NCI-H128 (cell line): ENCODE data around the gene IKBKE.
A peak's percentile ranks its signal among the peaks of the same experiment; 100 is the strongest.

Source experiments
- DNase-seq: peaks from one replicate; lab custom pipeline; 2025; ENCODE audit not compliant: unreplicated experiment; lab: John Stamatoyannopoulos, UW

IKBKE gene

GRCh38 chr1:206538901-206539640, 68.8 kb downstream of the IKBKE start:
- DNase-seq = no peak

DNA sequence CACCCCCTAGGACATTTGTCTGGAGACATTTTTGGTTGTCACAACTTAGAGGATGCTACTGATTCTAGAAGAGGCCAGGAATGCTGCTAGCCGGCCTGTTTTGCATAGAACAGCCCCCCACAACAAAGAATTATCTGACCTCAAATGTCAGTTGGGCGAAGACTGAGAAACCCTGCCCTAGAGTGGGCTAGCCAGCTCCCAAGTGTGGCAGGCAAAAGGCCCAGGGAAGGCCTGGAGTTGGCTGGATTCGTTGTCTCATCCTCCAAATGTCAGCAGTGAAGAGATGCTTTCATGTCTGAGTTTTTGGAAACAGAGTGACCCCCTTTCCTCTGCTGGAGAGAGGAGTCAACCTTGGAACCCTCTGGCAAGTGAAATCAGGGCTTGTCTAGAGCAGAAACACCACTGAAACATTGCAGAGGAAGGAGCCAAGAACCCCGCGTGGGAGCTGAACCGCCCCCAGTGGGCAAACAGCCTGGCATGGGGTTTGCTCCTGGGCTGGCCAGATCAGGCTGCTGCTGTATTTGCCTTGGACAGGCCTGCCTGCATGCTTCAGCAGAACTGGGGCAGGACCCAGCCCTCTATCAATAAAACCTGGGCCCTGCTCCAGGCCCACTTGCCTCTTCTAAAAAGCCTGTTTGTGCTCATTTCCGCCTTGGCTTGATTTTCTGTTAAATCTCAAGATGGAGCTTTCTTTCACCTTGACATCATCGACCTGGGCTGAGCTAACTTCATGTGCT, 69.9 kb downstream of the IKBKE start:
- no peak for DNase-seq

- DNase-seq = no peak
Measured at GRCh38 chr1:206541236-206541833, 71.1 kb downstream of the IKBKE start.

GRCh38 chr1:206544562-206545257, 74.4 kb downstream of the IKBKE start:
- DNase-seq = peak; percentile 54

DNA sequence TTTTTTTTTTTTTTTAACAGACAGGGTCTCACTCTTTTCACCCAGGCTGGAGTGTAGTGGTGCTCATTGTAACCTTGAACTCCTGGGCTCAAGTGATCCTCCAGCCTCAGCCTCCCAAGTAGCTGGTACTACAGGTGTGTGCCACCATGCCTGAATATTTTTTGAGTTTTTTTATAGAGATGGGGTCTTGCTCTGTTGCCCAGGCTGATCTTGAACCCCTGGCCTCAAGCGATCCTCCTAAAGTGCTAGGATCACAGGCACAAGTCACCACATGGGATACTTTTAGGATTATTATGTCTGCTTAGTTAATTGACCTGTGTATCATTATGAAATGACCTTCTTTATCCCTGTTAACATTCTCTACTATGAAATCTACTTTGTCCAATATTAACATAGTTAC, 75.1 kb downstream of the IKBKE start:
- DNase-seq = no peak
